ENCODE data around the gene QKI.

DNA sequence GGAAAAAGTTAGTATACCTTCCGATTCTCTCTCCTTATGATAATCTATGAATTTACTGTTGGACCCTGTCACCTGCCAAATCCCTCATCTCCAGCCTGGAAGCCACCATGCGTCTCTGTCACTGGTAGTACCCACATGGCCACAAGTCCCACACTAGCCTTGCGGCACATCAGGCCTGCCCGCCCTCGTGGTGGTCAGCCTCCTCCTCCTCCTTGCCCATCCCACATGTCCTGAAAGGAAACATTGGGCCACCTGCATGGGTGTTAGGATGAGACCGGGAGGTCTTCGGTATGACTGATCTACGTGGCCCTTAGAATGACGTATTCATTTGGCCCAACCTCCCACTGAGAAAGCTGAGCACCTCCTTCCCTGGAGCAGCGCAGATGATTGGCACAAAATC, 37.0 kb upstream of the QKI start:
- TF ChIP-seq, protein P1, sequence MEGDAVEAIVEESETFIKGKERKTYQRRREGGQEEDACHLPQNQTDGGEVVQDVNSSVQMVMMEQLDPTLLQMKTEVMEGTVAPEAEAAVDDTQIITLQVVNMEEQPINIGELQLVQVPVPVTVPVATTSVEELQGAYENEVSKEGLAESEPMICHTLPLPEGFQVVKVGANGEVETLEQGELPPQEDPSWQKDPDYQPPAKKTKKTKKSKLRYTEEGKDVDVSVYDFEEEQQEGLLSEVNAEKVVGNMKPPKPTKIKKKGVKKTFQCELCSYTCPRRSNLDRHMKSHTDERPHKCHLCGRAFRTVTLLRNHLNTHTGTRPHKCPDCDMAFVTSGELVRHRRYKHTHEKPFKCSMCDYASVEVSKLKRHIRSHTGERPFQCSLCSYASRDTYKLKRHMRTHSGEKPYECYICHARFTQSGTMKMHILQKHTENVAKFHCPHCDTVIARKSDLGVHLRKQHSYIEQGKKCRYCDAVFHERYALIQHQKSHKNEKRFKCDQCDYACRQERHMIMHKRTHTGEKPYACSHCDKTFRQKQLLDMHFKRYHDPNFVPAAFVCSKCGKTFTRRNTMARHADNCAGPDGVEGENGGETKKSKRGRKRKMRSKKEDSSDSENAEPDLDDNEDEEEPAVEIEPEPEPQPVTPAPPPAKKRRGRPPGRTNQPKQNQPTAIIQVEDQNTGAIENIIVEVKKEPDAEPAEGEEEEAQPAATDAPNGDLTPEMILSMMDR (IDR thresholded peaks at IDR 0.05; ENCODE audit: low read depth, low read length), result no peak
- TF ChIP-seq POLR2A (IDR thresholded peaks at IDR 0.05; ENCODE audit: extremely low read depth, insufficient read length), result no peak
- TF ChIP-seq, protein P2, sequence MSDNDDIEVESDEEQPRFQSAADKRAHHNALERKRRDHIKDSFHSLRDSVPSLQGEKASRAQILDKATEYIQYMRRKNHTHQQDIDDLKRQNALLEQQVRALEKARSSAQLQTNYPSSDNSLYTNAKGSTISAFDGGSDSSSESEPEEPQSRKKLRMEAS (IDR thresholded peaks at IDR 0.05; ENCODE audit: low read depth, low read length), result no peak
